GM21515 (cell line): Measurements from ENCODE around the gene ARSG.
A peak's percentile ranks its signal among the peaks of the same experiment; 100 is the strongest.

Source experiments
- ATAC-seq: cut with Tn5 transposase; IDR thresholded peaks from one replicate; pipeline ENCODE4 v1.9.1; 2021; ENCODE audit not compliant: unreplicated experiment

ARSG gene

GRCh38 chr17:68445671-68446070 lies 154.4 kb downstream of the ARSG start:
- ATAC-seq, result no peak

- no peak for ATAC-seq
Measured at GRCh38 chr17:68446626-68447041, 155.3 kb downstream of the ARSG start.

GRCh38 chr17:68449021-68449739 lies 157.9 kb downstream of the ARSG start:
- no peak for ATAC-seq

DNA sequence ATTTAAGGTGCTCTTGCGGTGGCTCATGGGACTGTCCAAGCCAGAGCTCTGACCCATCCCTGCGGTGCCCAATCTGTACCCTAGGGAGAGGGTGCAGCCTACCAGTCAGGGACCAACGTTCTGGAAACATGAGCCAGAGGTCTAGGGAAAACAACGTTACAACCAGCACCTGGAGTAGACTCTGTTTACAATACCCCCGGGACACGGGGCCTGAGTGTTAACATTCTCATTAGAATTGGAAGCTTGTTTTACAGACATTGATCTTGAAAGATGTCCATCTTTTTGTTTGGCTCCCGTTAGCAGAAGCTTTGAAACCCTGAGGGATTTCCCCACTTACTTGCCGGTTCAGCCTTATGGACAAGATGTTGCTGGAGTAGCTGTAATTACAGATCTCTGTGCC lies 159.1 kb downstream of the ARSG start:
- no peak for ATAC-seq

DNA sequence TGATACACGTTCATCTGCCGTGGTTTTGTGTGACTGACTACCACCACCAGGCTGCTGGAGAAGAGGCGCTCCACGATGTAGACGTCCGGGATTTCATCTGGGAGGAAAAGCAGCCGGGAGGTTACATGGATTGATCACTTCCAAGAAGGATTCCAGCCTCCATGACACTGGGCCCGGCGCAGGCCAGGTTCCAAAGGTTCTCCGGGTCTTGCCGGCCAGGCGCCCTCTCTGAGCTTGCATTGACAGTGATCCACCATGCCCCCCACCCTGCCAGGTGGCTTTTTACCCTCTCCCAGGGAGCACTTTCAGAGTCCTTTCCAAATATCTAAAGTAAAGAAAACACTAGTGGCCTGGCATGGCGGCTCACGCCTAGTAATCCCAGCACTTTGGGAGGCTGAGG lies 159.5 kb downstream of the ARSG start:
- no peak for ATAC-seq

GRCh38 chr17:68451670-68452354 lies 160.5 kb downstream of the ARSG start:
- no peak for ATAC-seq

- no peak for ATAC-seq
Measured at GRCh38 chr17:68452724-68453290, 161.5 kb downstream of the ARSG start.

DNA sequence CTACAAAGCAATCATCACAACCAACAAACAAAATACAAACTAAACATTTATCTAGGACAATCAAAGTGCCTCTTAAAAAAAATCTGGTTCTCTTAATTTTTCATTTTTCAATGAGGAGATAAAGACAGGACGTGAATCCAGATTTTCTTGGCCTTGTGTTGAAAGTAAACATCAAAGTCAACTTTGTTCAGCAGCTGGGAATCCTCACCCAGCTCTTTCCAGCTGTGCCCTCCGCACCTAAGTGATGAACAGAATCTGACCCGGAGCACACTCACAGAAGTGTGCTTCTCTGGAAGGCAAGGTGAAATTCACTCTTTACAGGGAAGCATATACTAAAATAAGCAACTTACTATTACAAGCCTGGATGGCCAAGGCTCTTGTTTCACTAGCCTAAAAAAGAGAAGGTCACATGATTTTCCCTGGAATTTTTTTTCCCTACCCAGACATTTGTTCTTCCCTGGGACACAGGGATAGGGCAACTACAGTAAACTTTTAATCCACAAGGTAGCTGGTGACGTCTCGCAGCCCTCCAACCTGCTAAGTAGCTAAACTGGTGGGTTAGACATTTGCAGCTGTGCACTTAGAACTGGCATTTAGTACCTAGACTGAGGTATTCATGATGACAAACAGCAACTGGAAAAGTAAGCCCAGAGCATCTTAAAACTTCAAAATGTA lies 162.8 kb downstream of the ARSG start:
- ATAC-seq, result no peak

DNA sequence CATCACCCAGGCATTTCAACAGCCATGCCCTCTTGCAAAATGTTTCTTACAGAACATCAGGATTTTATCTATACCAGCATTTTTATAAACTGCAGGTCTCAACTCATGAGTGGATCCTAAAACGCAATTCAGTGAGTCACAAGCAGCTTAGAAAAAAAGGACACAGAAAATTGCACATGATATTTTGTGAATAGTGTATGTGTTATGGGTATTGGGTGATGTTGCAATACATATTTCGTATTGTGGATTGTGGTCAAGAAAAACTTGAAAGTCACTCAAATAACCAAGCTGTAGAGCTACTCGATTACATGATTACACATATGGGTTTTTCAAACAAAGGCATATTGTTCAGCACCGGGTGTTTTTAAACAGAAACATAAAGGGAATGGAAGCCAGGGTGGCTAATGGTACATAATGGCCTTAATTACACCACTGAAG lies 164.6 kb downstream of the ARSG start:
- no peak for ATAC-seq

DNA sequence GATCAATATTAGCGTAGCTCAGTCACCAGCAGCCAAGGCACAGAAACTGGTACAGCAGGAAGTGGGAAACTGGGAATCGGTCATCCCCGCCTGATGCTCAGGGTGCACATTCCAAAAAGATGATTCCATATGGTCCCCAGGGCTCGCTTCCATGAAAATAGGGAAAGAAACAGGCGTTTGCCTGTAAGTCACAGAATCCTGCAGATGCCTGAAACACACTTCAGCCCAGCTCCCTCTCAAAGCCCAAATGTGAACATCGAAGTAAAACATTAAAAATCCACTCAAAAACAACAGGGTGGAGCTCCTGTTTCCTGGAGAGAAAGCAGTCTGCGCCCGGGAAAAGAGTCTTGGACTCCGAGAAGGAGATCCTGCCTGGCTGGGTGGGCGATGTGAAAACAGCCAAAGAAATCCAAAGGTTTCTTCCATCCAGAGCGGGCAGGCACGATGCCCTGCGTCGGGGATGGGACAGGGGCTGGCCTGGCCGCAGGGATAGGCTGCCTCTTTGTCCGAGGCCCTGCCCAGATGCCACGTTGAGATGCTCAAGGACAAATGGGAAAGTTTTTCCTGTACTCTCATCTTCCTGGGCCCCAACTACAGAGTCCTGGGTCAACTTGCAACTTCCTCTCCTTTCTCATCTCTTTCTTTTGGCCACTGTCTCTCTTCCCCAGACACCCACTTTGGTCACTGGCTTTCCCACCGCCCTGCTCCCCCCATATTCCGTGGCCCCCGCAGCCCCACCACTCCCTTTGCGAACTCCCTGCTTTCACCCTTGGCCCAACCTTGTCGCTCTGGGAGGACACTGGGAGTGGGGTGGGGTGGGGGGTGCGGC lies 165.3 kb downstream of the ARSG start:
- no peak for ATAC-seq

DNA sequence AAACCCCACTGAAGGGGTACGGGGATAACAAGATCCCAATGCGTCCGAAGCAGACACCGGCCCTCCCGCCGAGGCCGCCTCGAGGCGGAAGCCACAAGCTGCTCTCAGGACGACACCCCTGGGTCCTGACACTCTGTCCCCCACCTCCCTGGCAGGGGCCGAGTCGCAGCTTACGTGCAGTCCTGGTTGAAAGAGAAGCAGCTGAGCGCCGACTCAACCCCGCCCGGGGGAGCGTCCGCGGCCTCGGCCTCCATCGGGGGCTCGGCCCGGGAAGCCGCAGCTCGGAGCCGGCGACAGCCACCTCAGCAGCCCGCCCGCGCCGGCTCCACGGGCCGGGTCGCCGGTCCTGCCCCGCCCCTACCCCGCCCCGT lies 165.9 kb downstream of the ARSG start, which contains the start of gene WIPI1:
Gene WIPI1, minus strand, starts transcription at position 329 of the 371 bp plus-strand sequence. Its CDS starts 75 bp downstream, at position 254.
- peak; percentile 34 for ATAC-seq

- peak; percentile 72 for ATAC-seq
Measured at GRCh38 chr17:68457539-68458259, 166.4 kb downstream of the ARSG start.

DNA sequence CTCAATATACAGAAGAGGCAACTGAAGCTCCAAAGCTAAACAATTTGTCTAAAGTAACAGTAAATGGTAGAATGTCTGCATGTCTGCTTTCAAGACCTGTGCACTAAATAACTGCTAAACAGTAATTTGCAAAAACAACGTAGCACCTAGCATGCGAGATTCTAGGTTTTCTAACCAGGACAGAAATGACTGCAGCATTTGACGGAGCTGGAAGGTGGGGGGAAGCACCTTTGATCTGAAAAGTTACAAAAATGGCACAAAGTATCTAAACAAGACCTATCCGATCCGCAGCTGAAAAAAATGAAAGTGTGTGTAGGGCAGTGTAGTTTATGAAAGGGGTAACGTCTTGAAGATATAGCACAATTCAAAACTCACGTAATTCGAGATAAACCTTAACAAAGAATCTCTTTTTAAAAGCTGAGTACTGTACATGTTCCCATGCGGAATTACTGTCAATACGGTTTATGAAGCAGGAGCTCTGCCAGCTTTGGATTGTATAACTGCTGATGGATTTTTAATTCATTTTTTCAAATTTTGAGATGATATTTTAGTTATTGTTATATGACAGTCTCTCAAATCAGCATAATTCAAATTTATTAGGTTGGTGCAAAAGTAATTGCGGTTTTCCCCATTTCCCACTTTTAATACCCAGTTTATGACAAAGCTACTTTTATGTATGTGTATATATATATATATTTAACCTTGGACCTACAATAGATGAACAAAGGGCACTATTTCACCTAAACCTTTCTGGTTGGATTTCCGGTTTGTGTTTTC lies 167.2 kb downstream of the ARSG start:
- peak; percentile 15 for ATAC-seq

DNA sequence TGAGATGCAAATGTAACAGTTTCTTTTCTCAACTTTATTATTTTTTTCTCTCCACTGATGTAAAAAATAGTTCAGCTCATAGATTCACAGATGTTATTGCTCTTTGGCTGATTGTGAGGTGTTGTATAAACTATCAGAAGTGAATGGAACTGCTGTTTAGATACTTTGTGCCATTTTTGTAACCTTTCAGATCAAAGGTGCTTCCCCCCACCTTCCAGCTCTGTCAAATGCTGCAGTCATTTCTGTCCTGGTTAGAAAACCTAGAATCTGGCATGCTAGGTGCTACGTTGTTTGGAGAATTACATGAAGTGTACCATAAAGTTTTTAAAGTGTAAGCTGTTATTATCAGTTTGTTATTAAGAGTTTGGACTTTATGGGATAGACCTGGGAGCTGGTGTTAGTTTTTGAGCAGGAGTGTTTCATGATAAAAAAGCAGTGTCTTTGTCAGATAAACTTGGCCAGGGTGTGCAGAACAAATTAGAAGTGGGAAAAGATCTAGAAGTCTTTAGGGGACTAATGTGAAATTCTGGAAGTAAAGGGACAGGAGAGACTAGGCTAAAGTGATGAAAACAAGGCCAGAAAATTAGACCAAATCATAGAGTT lies 167.8 kb downstream of the ARSG start:
- peak; percentile 22 for ATAC-seq

DNA sequence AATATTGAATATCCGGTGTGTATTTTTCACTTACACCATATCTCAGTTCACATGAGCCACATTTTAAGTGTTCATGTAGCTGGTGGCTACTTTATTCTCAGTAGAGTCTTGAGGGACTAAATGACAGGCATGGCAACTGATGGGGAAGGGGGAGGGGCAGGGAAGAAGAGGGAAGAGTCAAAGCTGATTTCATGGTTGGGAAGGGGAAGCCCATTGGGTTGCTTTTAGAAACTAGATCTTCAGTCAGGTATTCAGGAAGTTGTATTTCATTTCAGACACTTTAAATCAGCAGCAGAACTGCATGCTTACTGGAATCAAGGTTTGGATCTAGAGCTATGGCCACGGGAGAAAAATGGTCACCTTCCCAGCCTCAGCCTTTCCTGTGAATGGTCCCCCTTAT lies 168.9 kb downstream of the ARSG start:
- ATAC-seq, result no peak

- ATAC-seq, result no peak
Measured at GRCh38 chr17:68460715-68461114, 169.4 kb downstream of the ARSG start.

DNA sequence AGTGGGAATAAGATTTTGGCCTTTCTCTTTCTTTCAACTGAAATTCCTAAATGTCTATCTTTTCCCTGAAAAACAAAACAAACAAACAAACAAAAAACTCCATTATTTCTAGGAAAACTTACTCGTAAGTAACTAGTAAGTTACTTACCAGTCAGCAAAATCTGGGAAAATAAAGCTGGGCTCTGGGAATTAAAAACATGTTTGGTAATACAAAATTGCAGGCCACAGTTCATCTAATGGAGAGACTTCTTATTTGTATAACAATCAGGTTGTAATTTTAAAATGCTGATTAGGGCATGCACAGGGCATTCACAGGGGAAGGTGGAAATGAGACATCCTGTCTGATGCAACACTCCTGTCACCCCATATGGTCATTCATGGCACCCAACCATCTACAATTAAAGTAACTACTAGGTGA lies 169.8 kb downstream of the ARSG start:
- ATAC-seq, result no peak

DNA sequence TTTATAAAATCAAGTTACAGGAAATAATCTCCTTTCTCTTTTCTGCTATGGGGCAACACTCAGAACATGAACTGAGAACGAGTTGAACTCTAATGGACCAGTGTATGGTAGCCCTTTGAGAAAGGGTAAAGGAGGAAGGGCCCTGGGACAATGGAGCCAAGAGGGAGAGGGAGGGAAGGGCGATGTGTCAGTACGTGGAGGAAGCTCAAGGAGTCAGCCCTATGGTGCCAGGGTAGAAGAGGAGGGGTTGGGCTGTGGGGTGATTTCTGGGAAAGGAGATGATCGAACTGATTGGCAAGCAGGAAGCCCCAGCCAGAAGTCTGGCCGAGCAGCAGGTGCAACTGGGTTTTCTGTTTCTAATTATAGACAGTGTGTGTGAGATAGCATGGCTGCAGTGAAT lies 170.3 kb downstream of the ARSG start:
- ATAC-seq, result no peak
